ENCODE results near the gene AQP1.

DNA sequence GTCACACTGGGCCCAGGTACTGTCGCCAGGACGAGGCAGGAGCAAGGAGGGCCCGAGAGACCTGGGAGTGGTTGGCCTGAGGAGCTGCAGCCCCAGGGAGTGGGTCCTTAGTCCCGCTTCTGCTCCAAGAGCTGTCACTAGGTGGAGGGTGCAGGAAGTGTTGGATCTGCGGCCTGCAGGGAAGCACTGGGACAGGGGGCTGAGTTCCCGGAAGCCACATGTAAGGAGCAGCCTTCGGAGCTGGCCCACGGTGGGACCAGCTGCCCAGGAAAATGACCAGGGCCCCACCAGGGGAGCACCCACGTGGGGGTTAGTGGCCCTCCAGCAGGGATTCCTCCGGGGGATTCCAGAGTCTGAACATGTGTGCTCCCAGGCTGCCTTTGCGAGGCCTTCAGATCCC is 9.2 kb upstream of the AQP1 start:
- TF ChIP-seq, protein P1, sequence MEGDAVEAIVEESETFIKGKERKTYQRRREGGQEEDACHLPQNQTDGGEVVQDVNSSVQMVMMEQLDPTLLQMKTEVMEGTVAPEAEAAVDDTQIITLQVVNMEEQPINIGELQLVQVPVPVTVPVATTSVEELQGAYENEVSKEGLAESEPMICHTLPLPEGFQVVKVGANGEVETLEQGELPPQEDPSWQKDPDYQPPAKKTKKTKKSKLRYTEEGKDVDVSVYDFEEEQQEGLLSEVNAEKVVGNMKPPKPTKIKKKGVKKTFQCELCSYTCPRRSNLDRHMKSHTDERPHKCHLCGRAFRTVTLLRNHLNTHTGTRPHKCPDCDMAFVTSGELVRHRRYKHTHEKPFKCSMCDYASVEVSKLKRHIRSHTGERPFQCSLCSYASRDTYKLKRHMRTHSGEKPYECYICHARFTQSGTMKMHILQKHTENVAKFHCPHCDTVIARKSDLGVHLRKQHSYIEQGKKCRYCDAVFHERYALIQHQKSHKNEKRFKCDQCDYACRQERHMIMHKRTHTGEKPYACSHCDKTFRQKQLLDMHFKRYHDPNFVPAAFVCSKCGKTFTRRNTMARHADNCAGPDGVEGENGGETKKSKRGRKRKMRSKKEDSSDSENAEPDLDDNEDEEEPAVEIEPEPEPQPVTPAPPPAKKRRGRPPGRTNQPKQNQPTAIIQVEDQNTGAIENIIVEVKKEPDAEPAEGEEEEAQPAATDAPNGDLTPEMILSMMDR (IDR thresholded peaks at IDR 0.05), result no peak
- no peak for TF ChIP-seq POLR2A (IDR thresholded peaks at IDR 0.05)
